Measurements from ENCODE around the gene ISG20L2. TPM values are rescaled to one million over a fixed set of nuclear protein-coding genes. Genes with fewer than 3 reads are reported as not detected.
"Not testable (repeated sequence)": the region's sequence is repeated elsewhere in the genome, so short reads cannot be mapped to it uniquely, and the experiment has no call there.

Gene ISG20L2
- total RNA-seq, 1 donor from 2014 or later: 23.7 TPM

DNA sequence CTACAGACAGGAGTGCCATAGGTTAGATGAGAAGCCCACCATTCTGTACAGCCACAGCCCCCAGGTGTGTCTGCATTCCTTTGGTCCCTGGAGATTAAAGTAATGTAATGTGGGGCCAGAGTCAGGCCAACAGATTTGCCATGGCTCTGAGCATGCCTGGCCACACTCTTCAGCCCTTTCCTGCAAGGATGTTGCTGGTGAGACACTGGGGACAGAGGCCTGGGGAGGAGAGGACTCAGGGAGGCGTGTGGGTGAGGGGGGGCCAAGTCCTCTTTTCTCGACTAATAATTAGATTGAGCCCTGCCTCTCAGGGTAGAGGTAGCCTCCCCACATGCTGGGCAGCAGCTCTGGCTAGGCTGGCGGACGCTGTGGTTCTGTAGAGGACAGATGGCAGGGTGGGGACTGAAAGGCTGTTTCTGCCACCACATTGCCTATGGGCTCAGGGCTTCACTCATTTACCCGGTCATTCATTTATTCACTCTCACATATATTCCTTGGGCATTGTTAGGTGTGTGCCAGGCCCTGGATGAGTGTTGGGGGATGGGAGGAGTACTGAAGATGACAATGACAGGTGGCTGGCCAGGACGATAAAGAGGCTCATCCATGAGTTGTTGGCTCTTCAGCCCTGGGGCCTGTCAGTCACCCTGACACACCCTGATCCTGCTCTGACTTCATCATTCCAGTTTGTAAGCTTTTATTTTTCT is 31.7 kb upstream of the ISG20L2 start:
- Mint-ChIP-seq H3K9me3 (ENCODE audit: low read depth) (no peaks in the 10 kb centered on the region), H3K36me3 (ENCODE audit: low read depth) (no peaks in the 10 kb centered on the region), H3K4me1 (ENCODE audit: low read depth) (no peaks in the 10 kb centered on the region), H3K27ac (ENCODE audit: unreplicated experiment) (no peak overlapping the region), H3K4me3 (ENCODE audit: unreplicated experiment) (no peak overlapping the region), H3K27me3 (ENCODE audit: low read depth) (no peaks in the 10 kb centered on the region)
- peak; percentile 75 for DNase-seq (ENCODE audit: low spot score)
- TF ChIP-seq, protein P1, sequence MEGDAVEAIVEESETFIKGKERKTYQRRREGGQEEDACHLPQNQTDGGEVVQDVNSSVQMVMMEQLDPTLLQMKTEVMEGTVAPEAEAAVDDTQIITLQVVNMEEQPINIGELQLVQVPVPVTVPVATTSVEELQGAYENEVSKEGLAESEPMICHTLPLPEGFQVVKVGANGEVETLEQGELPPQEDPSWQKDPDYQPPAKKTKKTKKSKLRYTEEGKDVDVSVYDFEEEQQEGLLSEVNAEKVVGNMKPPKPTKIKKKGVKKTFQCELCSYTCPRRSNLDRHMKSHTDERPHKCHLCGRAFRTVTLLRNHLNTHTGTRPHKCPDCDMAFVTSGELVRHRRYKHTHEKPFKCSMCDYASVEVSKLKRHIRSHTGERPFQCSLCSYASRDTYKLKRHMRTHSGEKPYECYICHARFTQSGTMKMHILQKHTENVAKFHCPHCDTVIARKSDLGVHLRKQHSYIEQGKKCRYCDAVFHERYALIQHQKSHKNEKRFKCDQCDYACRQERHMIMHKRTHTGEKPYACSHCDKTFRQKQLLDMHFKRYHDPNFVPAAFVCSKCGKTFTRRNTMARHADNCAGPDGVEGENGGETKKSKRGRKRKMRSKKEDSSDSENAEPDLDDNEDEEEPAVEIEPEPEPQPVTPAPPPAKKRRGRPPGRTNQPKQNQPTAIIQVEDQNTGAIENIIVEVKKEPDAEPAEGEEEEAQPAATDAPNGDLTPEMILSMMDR (IDR thresholded peaks at IDR 0.05): no peak

DNA sequence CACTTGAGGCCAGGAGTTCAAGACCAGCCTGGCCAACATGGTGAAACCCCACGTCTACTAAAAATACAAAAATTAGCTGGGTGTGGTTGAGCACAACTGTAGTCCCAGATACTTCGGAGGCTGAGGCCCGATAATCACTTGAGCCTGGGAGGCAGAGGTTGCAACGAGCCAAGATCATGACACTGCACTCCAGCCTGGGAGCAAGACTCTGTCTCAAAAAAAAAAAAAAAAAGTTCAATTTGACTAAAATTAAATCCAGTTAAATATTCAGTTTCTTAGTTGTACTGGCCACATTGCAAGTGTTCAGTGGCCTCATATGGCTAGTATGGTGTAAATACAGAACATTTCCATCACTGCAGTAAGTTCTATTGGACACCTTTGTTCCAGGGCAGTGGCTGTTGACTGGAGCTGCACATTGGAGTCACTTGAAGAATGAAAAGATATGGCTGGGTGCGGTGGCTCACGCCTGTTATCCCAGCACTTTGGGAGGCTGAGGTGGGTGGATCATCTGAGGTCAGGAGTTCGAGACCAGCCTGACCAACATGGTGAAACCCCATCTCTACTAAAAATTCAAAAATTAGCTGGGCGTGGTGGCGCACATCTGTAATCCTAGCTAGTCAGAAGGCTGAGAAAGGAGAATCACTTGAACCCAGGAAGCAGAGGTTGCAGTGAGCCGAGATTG is 29.1 kb upstream of the ISG20L2 start:
- not testable (repeated sequence) for H3K36me3 Mint-ChIP-seq (ENCODE audit: low read depth); H3K27me3 Mint-ChIP-seq (ENCODE audit: low read depth); H3K4me1 Mint-ChIP-seq (ENCODE audit: low read depth); H3K27ac Mint-ChIP-seq (ENCODE audit: unreplicated experiment); H3K4me3 Mint-ChIP-seq (ENCODE audit: unreplicated experiment); H3K9me3 Mint-ChIP-seq (ENCODE audit: low read depth)
- peak; percentile 11 for DNase-seq (ENCODE audit: low spot score)

DNA sequence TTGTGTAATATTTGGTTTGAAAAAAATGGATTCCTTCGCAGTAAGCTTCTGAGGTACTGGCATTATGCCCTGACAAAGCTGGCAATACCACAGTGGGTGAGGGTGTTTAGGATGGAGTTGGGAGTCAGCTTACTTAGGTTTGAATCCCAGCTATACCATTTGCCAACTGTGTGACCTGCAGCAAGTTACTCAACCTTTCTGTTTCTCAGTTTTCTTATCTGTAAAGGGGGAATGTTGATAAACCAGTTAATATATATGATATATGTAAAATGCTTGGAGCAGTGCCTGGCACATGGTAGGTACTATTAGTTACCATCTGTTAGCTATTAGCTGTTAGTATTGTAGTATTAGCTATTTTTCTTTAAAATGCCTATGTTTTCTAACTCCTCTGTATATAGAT is 27.8 kb upstream of the ISG20L2 start:
- Mint-ChIP-seq H3K36me3 (ENCODE audit: low read depth) (no peaks in the 10 kb centered on the region), H3K9me3 (ENCODE audit: low read depth) (no peaks in the 10 kb centered on the region), H3K27ac (ENCODE audit: unreplicated experiment) (no peak overlapping the region), H3K4me3 (ENCODE audit: unreplicated experiment) (no peak overlapping the region), H3K27me3 (ENCODE audit: low read depth) (no peaks in the 10 kb centered on the region), H3K4me1 (ENCODE audit: low read depth) (peaks cover 11% of the 10 kb centered on the region)
- TF ChIP-seq, protein P1 (IDR thresholded peaks at IDR 0.05): no peak
- DNase-seq (ENCODE audit: low spot score): no peak

DNA sequence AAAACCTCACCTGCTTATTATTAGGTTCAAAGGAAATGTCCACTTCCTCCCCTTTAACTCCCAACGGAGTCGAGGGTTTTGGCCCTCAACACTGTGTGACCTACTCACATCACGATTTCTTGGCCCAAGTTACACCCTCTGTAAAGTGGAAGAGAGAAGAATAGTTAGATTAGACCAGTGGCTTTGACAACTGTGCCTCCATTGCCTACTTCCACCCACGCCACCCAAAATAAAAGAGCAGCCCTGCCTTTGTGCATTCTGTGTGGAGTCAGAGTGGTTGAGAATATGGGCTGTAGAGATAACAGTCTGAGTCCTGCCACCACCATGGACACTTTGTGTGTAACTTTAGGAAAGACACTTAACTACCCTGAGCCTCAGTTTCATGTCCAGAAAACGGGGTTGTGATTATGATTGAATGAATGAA is 27.0 kb upstream of the ISG20L2 start:
- Mint-ChIP-seq H3K9me3 (ENCODE audit: low read depth) (no peaks in the 10 kb centered on the region), H3K27me3 (ENCODE audit: low read depth) (no peaks in the 10 kb centered on the region), H3K4me3 (ENCODE audit: unreplicated experiment) (no peak overlapping the region), H3K36me3 (ENCODE audit: low read depth) (no peaks in the 10 kb centered on the region), H3K27ac (ENCODE audit: unreplicated experiment) (no peak overlapping the region), H3K4me1 (ENCODE audit: low read depth) (peaks cover 12% of the 10 kb centered on the region)
- no peak for DNase-seq (ENCODE audit: low spot score)
- TF ChIP-seq, protein P1 (IDR thresholded peaks at IDR 0.05): no peak

DNA sequence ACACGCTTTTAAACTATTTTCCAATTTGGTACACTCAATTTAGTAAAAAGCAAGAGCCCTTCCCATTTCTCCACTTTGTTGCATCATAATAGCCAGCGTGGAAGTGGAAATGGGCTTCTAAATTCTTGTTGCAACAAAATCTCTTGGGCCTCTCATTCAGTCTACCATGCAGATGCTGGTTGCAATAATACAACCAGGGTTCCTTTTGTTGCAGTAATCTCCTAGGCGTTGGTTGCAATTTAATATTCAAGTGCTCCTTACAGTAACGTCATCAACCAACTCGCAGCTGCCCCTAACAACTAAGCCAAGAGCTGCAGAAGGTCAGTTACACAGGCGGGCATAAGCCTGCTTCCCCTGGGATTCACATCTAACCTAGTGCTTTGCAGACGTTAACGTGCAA is 25.7 kb upstream of the ISG20L2 start:
- Mint-ChIP-seq H3K27me3 (ENCODE audit: low read depth) (no peaks in the 10 kb centered on the region), H3K4me3 (ENCODE audit: unreplicated experiment) (no peak overlapping the region), H3K27ac (ENCODE audit: unreplicated experiment) (no peak overlapping the region), H3K4me1 (ENCODE audit: low read depth) (peaks cover 25% of the 10 kb centered on the region), H3K9me3 (ENCODE audit: low read depth) (no peaks in the 10 kb centered on the region), H3K36me3 (ENCODE audit: low read depth) (no peaks in the 10 kb centered on the region)
- TF ChIP-seq, protein P1 (IDR thresholded peaks at IDR 0.05): no peak
- peak; percentile 14 for DNase-seq (ENCODE audit: low spot score)

All from chondrocyte (in vitro differentiated cells).